Trophoblast cell (in vitro differentiated cells and primary cell): Measurements from ENCODE around the gene FRMD5.

Experiments
- DNase-seq, 2 donors: peaks; one replicate each; pipeline ENCODE4 v3.0.0-alpha.2; 2016
- H2AFZ ChIP-seq: 2 replicates; pipeline ENCODE4 v1.6.1; 2013; ENCODE audit warnings: low read length, moderate library complexity, mild to moderate bottlenecking; ENCODE audit not compliant: insufficient read depth, poor library complexity
- H2AK5ac ChIP-seq: 2 replicates; pipeline ENCODE4 v1.6.1; 2013; ENCODE audit warnings: mild to moderate bottlenecking, low read length
- H2BK120ac ChIP-seq: 2 replicates; pipeline ENCODE4 v1.6.1; 2013; ENCODE audit warnings: low read length, mild to moderate bottlenecking, moderate library complexity; ENCODE audit not compliant: insufficient read depth, poor library complexity
- H2BK12ac ChIP-seq: 2 replicates; pipeline ENCODE4 v1.6.1; 2013; ENCODE audit warnings: mild to moderate bottlenecking, low read length, moderate library complexity
- H2BK5ac ChIP-seq: 2 replicates; pipeline ENCODE4 v1.6.1; 2013; ENCODE audit warnings: low read length, low read depth, moderate library complexity, mild to moderate bottlenecking; ENCODE audit not compliant: poor library complexity
- H3K14ac ChIP-seq: 2 replicates; pipeline ENCODE4 v1.6.1; 2013; ENCODE audit warnings: mild to moderate bottlenecking, low read length
- H3K18ac ChIP-seq: 2 replicates; pipeline ENCODE4 v1.6.1; 2013; ENCODE audit warnings: mild to moderate bottlenecking, low read length
- H3K23ac ChIP-seq: 2 replicates; pipeline ENCODE4 v1.6.1; 2013; ENCODE audit warnings: low read length
- H3K27ac ChIP-seq: 2 replicates; pipeline ENCODE4 v1.5.1; 2013; ENCODE audit warnings: low read depth, mild to moderate bottlenecking, inconsistent platforms, low read length, moderate library complexity
- H3K27me3 ChIP-seq: 2 replicates; pipeline ENCODE4 v1.6.1; 2013; ENCODE audit warnings: inconsistent platforms, mild to moderate bottlenecking, low read length, moderate library complexity; ENCODE audit not compliant: insufficient read depth
- H3K36me3 ChIP-seq, 2 experiments: 1 replicate in 1 of 2; 2 replicates in 1 of 2; pipeline ENCODE4 v1.6.1; 2013; ENCODE audit warnings: low read length in 2 of 2, mild to moderate bottlenecking in 2 of 2, moderate library complexity in 1 of 2; ENCODE audit not compliant: insufficient read depth in 2 of 2, control insufficient read depth in 1 of 2
- H3K4ac ChIP-seq: 2 replicates; pipeline ENCODE4 v1.6.1; 2013; ENCODE audit warnings: low read depth, mild to moderate bottlenecking, low read length, moderate library complexity
- H3K4me1 ChIP-seq, 2 experiments: 1 replicate in 1 of 2; 2 replicates in 1 of 2; pipeline ENCODE4 v1.6.1; 2013; ENCODE audit warnings: low read length in 2 of 2, mild to moderate bottlenecking in 2 of 2, moderate library complexity in 1 of 2; ENCODE audit not compliant: insufficient read depth in 2 of 2, control insufficient read depth in 1 of 2
- H3K4me2 ChIP-seq: 2 replicates; pipeline ENCODE4 v1.6.1; 2013; ENCODE audit warnings: inconsistent platforms, mild to moderate bottlenecking, low read length, moderate library complexity
- H3K4me3 ChIP-seq: 2 replicates; pipeline ENCODE4 v1.5.1; 2013; ENCODE audit warnings: mild to moderate bottlenecking, low read depth, low read length, inconsistent platforms
- H3K79me1 ChIP-seq: one replicate; pipeline ENCODE4 v1.6.1; 2013; ENCODE audit warnings: low read length
- H3K79me2 ChIP-seq: 2 replicates; pipeline ENCODE4 v1.6.1; 2013; ENCODE audit warnings: low read length, mild to moderate bottlenecking; ENCODE audit not compliant: control insufficient read depth, insufficient read depth, poor library complexity
- H3K9ac ChIP-seq: 2 replicates; pipeline ENCODE4 v1.6.1; 2013; ENCODE audit warnings: mild to moderate bottlenecking, low read length
- H3K9me3 ChIP-seq: 2 replicates; pipeline ENCODE4 v1.6.1; 2013; ENCODE audit warnings: low read depth, mild to moderate bottlenecking, control low read depth, inconsistent platforms, low read length; ENCODE audit not compliant: insufficient read depth
- H4K12ac ChIP-seq: 2 replicates; pipeline ENCODE4 v1.6.1; 2013; ENCODE audit warnings: low read depth, mild to moderate bottlenecking, low read length, moderate library complexity
- H4K8ac ChIP-seq: 2 replicates; pipeline ENCODE4 v1.6.1; 2013; ENCODE audit warnings: low read depth, mild to moderate bottlenecking, low read length, moderate library complexity
- H4K91ac ChIP-seq: one replicate; pipeline ENCODE4 v1.6.1; 2013; ENCODE audit warnings: low read depth, mild to moderate bottlenecking, low read length, moderate library complexity
- WGBS: extraction: QIAGEN DNeasy Blood & Tissue Kit; methylation state at CpG from one replicate; pipeline ENCODE4 v1.1.7; 2013; ENCODE audit warnings: missing lambda C conversion rate; ENCODE audit not compliant: insufficient read length, insufficient coverage; ENCODE audit errors: extremely low coverage; 5-methylcytosine and 5-hydroxymethylcytosine counted together

The FRMD5 gene

GRCh38 chr15:43876872-43877271, 318.2 kb downstream of the FRMD5 start:
- H3K27ac ChIP-seq, result no peak overlapping the region
- no peak overlapping the region for H2AFZ ChIP-seq
- no peaks in the 10 kb centered on the region for H3K4me1 ChIP-seq
- H3K27me3 ChIP-seq, result no peaks in the 10 kb centered on the region
- H4K91ac ChIP-seq, result no peak overlapping the region
- no peak overlapping the region for H3K4me2 ChIP-seq
- no peak for DNase-seq
- WGBS, result no CpG with 5 or more reads among the region's 3 CpGs
- H2BK12ac ChIP-seq, result no peak overlapping the region
- H4K12ac ChIP-seq, result no peak overlapping the region
- H3K23ac ChIP-seq, result no peak overlapping the region
- no peak overlapping the region for H3K4ac ChIP-seq
- no peak overlapping the region for H4K8ac ChIP-seq
- H3K14ac ChIP-seq, result no peak overlapping the region
- H2BK120ac ChIP-seq, result no peak overlapping the region
- H3K4me3 ChIP-seq, result no peak overlapping the region
- peaks cover 9 to 11% of the 10 kb centered on the region in 2 experiments for H3K36me3 ChIP-seq
- H3K79me1 ChIP-seq, result no peaks in the 10 kb centered on the region
- no peak overlapping the region for H2BK5ac ChIP-seq
- no peak overlapping the region for H3K9ac ChIP-seq
- no peaks in the 10 kb centered on the region for H3K79me2 ChIP-seq
- no peak overlapping the region for H2AK5ac ChIP-seq
- H3K18ac ChIP-seq, result no peak overlapping the region
- no peaks in the 10 kb centered on the region for H3K9me3 ChIP-seq

DNA sequence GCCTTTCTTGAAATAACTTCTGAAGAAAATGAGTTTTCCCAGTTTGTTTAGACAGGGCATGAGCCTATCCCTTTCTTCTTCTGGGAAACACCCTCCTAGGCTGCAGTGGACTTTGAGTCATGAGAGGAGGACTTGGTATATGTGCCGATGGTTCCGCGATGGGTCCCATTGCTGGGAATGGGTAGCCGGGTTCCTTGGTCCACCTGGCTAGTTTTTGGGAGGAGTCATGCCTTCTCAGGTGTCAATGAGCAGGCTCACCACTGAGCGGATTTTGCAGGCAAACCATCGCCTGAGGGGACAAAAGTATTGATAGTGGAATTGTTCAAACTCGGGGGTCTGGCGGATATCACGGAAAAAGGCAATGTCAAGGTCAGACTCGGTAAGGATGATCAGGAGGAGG, 321.4 kb downstream of the FRMD5 start:
- Histone ChIP-seq H2BK12ac (no peak overlapping the region), H3K79me2 (no peaks in the 10 kb centered on the region), H2BK5ac (no peak overlapping the region), H3K4ac (no peak overlapping the region), H3K4me3 (no peak overlapping the region), H3K9ac (no peak overlapping the region), H2BK120ac (no peak overlapping the region), H3K36me3 (peaks cover 6 to 11% of the 10 kb centered on the region in 2 experiments), H3K23ac (no peak overlapping the region), H4K12ac (no peak overlapping the region), H4K91ac (no peak overlapping the region), H3K14ac (no peak overlapping the region), H3K27me3 (no peaks in the 10 kb centered on the region), H3K4me1 (no peaks in the 10 kb centered on the region), H2AK5ac (no peak overlapping the region), H3K4me2 (no peak overlapping the region), H3K18ac (no peak overlapping the region), H4K8ac (no peak overlapping the region), H2AFZ (no peak overlapping the region), H3K79me1 (no peaks in the 10 kb centered on the region), H3K9me3 (no peaks in the 10 kb centered on the region), H3K27ac (no peak overlapping the region)
- DNase-seq, result no peak
- WGBS, result no CpG with 5 or more reads among the region's 10 CpGs

DNA sequence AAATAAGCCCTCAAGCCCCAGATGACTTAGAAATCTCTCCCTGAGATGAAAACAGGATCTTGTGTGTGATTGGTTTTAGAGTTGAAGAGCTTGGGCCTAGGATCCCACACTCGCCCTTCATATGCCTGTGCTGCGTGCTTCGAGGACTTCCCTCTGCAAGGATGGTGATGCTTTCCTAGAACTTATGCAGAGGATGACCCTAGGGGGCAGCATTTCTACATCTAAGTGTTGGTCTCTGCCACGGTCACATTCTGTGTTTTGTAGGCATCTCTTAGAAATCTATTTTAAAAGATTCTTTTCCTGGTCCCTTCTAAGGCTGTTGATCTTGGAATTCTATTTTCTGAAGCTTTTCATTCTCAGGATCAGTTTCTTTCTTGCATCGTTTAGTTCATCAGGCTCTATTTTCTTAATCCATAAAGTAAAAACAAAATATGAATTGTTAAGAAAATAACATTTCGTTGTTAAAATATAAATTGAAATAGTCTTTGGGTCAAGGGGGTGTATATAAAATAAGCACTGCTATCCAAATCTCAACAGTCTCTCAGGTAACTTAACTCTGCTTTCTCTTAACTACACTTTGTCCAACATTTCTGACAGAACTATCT, 322.6 kb downstream of the FRMD5 start:
- Histone ChIP-seq H2BK12ac (no peak overlapping the region), H3K36me3 (peaks cover 6% of the 10 kb centered on the region in 2 experiments)
- no CpG with 5 or more reads among the region's 6 CpGs for WGBS

GRCh38 chr15:43871835-43872234, 323.2 kb downstream of the FRMD5 start:
- Histone ChIP-seq H3K18ac (no peak overlapping the region), H3K4me3 (no peak overlapping the region), H2AFZ (no peak overlapping the region), H4K91ac (no peak overlapping the region), H3K4me1 (no peaks in the 10 kb centered on the region), H3K4ac (no peak overlapping the region), H3K4me2 (no peak overlapping the region), H2BK5ac (no peak overlapping the region), H4K12ac (no peak overlapping the region), H4K8ac (no peak overlapping the region), H2BK120ac (no peak overlapping the region), H3K79me2 (no peaks in the 10 kb centered on the region), H3K9me3 (no peaks in the 10 kb centered on the region), H3K27me3 (no peaks in the 10 kb centered on the region), H3K36me3 (peaks cover 6% of the 10 kb centered on the region in 2 experiments), H3K23ac (no peak overlapping the region), H3K79me1 (no peaks in the 10 kb centered on the region), H2BK12ac (no peak overlapping the region), H2AK5ac (no peak overlapping the region), H3K14ac (no peak overlapping the region), H3K27ac (no peak overlapping the region), H3K9ac (no peak overlapping the region)
- WGBS, result no CpG with 5 or more reads among the region's 2 CpGs
- DNase-seq, result no peak

More for the DNA sequence above, 322.6 kb downstream of the FRMD5 start:
- peak; percentile 42 to 71 for DNase-seq
- Histone ChIP-seq H3K18ac (no peak overlapping the region), H3K4ac (no peak overlapping the region), H3K79me1 (no peaks in the 10 kb centered on the region), H2AFZ (no peak overlapping the region), H3K23ac (no peak overlapping the region), H2BK5ac (no peak overlapping the region), H3K4me2 (no peak overlapping the region), H2AK5ac (no peak overlapping the region), H4K8ac (no peak overlapping the region), H3K79me2 (no peaks in the 10 kb centered on the region), H3K9me3 (no peaks in the 10 kb centered on the region), H3K14ac (no peak overlapping the region), H4K91ac (no peak overlapping the region), H4K12ac (no peak overlapping the region), H2BK120ac (no peak overlapping the region), H3K9ac (no peak overlapping the region), H3K27ac (no peak overlapping the region), H3K4me3 (no peak overlapping the region), H3K27me3 (no peaks in the 10 kb centered on the region), H3K4me1 (no peaks in the 10 kb centered on the region)
